ENCODE results near the gene RCAN1. TPM values are rescaled to one million over a fixed set of nuclear protein-coding genes. Genes with fewer than 3 reads are reported as not detected.

Gene RCAN1
- total and polyA plus RNA-seq, 9 of the 15 experiments (the other 6 are each of a cell fraction or from before 2014, with no cell fraction given), result 4.4 to 16.5 (median 12.3) TPM

DNA sequence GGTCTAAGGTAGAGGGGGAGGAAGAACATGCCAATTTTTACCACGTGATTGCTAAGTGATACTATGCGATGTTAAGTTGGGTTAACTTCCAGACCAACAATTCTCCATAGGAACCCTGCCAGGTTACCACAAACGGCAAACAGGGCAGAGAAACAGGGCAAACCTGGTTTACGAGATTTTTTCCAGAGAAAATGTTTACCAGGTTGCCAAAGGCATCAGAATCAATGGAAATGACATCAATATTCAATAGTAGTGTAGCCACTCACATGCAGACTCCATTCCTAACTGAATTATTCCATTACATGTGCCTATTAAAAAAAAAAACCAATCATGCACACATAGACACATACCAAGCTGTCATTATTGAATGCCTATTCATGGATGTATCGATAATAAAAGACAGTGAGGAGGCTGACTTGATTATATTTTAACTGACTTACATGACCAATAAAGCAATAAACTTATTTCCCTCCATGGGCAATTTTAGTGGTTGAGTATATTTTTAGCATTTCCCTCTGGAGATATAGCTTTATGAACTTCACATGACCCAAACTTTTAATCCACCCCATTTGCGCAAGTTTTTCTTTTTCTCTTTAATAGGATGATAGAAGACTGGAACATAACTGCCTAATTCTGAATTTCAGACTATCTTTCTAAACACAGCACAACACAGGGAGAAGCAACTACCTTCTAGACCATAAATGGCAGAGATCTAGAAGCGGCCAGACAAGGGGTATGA, 62.4 kb downstream of the RCAN1 start (continued):
- TF ChIP-seq SAP30 (IDR thresholded peaks at IDR 0.05; ENCODE audit: borderline replicate concordance, insufficient read depth, low read depth, low read length, poor library complexity, severe bottlenecking), result no peak
- TF ChIP-seq YY1 (IDR thresholded peaks at IDR 0.05; ENCODE audit: borderline replicate concordance in 1 of 3, control insufficient read depth in 1 of 3, extremely low read depth in 1 of 3, insufficient read depth in 3 of 3, insufficient read length in 1 of 3, insufficient replicate concordance in 2 of 3, low read depth in 1 of 3, low read length in 2 of 3), result no peak
- TF ChIP-seq, protein P1, sequence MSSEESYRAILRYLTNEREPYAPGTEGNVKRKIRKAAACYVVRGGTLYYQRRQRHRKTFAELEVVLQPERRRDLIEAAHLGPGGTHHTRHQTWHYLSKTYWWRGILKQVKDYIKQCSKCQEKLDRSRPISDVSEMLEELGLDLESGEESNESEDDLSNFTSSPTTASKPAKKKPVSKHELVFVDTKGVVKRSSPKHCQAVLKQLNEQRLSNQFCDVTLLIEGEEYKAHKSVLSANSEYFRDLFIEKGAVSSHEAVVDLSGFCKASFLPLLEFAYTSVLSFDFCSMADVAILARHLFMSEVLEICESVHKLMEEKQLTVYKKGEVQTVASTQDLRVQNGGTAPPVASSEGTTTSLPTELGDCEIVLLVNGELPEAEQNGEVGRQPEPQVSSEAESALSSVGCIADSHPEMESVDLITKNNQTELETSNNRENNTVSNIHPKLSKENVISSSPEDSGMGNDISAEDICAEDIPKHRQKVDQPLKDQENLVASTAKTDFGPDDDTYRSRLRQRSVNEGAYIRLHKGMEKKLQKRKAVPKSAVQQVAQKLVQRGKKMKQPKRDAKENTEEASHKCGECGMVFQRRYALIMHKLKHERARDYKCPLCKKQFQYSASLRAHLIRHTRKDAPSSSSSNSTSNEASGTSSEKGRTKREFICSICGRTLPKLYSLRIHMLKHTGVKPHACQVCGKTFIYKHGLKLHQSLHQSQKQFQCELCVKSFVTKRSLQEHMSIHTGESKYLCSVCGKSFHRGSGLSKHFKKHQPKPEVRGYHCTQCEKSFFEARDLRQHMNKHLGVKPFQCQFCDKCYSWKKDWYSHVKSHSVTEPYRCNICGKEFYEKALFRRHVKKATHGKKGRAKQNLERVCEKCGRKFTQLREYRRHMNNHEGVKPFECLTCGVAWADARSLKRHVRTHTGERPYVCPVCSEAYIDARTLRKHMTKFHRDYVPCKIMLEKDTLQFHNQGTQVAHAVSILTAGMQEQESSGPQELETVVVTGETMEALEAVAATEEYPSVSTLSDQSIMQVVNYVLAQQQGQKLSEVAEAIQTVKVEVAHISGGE (CRISPR knock-in tag; IDR thresholded peaks at IDR 0.05), result no peak
- TF ChIP-seq, protein P2, sequence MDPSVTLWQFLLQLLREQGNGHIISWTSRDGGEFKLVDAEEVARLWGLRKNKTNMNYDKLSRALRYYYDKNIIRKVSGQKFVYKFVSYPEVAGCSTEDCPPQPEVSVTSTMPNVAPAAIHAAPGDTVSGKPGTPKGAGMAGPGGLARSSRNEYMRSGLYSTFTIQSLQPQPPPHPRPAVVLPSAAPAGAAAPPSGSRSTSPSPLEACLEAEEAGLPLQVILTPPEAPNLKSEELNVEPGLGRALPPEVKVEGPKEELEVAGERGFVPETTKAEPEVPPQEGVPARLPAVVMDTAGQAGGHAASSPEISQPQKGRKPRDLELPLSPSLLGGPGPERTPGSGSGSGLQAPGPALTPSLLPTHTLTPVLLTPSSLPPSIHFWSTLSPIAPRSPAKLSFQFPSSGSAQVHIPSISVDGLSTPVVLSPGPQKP (CRISPR knock-in tag; IDR thresholded peaks at IDR 0.05), result no peak
- no peak for TF ChIP-seq SMAD2 (IDR thresholded peaks at IDR 0.05; ENCODE audit: low read depth, low read length)
- TF ChIP-seq ZKSCAN1 (IDR thresholded peaks at IDR 0.05; ENCODE audit: low read depth, low read length), result no peak
- TF ChIP-seq BDP1 (IDR thresholded peaks at IDR 0.05; ENCODE audit: insufficient read depth, insufficient read length), result no peak
- TF ChIP-seq, protein P3, sequence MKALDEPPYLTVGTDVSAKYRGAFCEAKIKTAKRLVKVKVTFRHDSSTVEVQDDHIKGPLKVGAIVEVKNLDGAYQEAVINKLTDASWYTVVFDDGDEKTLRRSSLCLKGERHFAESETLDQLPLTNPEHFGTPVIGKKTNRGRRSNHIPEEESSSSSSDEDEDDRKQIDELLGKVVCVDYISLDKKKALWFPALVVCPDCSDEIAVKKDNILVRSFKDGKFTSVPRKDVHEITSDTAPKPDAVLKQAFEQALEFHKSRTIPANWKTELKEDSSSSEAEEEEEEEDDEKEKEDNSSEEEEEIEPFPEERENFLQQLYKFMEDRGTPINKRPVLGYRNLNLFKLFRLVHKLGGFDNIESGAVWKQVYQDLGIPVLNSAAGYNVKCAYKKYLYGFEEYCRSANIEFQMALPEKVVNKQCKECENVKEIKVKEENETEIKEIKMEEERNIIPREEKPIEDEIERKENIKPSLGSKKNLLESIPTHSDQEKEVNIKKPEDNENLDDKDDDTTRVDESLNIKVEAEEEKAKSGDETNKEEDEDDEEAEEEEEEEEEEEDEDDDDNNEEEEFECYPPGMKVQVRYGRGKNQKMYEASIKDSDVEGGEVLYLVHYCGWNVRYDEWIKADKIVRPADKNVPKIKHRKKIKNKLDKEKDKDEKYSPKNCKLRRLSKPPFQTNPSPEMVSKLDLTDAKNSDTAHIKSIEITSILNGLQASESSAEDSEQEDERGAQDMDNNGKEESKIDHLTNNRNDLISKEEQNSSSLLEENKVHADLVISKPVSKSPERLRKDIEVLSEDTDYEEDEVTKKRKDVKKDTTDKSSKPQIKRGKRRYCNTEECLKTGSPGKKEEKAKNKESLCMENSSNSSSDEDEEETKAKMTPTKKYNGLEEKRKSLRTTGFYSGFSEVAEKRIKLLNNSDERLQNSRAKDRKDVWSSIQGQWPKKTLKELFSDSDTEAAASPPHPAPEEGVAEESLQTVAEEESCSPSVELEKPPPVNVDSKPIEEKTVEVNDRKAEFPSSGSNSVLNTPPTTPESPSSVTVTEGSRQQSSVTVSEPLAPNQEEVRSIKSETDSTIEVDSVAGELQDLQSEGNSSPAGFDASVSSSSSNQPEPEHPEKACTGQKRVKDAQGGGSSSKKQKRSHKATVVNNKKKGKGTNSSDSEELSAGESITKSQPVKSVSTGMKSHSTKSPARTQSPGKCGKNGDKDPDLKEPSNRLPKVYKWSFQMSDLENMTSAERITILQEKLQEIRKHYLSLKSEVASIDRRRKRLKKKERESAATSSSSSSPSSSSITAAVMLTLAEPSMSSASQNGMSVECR (CRISPR knock-in tag; IDR thresholded peaks at IDR 0.05), result no peak
